ENCODE data around the gene PPIH.

- TF ChIP-seq POLR2A (IDR thresholded peaks at IDR 0.05; ENCODE audit: low read length) (no peak), GATA1 (IDR thresholded peaks at IDR 0.05; ENCODE audit: low read depth, low read length) (no peak)
Measured at GRCh38 chr1:42675467-42675866, 17.2 kb downstream of the PPIH start.
